IPS-NIHi7 (cell line): ENCODE results near the gene CCDC138.
"Not testable (repeated sequence)": the region's sequence is repeated elsewhere in the genome, so short reads cannot be mapped to it uniquely, and the experiment has no call there.

Source experiments
- DNase-seq: peaks from one replicate; pipeline ENCODE4 v3.0.0; 2012; ENCODE audit warnings: mixed read lengths; ENCODE audit errors: extremely low spot score

The CCDC138 gene, protein sequence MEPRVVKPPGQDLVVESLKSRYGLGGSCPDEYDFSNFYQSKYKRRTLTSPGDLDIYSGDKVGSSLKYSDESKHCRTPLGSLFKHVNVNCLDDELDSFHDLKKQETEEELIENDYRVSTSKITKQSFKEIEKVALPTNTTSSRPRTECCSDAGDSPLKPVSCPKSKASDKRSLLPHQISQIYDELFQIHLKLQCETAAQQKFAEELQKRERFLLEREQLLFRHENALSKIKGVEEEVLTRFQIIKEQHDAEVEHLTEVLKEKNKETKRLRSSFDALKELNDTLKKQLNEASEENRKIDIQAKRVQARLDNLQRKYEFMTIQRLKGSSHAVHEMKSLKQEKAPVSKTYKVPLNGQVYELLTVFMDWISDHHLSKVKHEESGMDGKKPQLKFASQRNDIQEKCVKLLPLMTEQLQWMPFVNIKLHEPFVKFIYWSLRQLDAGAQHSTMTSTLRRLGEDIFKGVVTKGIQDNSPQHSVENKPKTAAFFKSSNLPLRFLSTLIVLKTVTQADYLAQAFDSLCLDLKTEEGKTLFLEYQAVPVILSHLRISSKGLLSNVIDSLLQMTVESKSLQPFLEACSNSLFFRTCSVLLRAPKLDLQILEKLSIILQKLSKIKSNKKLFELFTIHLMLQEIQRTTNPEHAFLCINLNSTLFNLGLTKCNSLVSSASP

DNA sequence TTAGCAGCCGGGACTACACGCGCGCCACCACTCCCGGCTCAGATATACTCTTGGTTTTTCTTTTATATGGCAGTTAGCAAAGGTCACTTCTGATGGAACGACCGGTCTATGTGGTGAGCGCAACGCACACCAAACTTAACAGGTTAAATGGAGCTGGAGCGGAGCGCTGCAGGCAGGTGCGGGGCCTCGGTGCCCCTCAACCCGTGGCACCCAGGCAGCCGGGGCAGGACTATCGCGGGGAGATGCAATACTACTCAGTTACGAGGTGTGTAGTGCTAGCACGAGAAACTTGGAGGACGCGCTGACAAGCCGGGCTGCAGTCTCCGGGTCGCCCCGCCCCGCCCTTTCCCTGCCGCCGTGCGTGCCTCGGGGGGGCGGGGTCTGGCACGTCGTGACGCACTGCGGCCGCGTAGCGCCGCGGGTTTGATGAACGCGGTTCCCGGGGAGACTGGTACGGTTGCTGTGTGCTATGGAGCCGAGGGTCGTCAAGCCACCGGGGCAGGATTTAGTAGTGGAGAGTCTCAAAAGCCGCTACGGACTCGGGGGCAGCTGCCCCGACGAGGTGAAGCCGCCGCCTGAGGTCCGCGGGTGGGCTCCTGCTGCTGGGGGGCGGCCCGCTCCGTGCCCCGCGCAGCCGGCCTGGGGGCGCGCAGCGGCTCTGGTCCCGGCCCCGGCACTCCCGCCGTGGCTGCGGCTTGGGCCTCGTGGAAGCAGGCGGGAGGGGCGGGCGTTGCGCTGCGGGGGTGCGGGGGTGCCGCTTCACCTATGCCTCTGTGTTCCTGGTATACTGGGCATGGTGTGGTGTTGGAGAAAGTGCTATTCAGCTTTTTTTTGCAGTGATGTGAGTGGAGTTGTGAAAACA is at the start of gene CCDC138:
CCDC138 (plus strand) TSS at position 418 of the 862 bp plus-strand sequence; CDS start at position 470, 52 bp downstream.
- peak; percentile 97 for DNase-seq

DNA sequence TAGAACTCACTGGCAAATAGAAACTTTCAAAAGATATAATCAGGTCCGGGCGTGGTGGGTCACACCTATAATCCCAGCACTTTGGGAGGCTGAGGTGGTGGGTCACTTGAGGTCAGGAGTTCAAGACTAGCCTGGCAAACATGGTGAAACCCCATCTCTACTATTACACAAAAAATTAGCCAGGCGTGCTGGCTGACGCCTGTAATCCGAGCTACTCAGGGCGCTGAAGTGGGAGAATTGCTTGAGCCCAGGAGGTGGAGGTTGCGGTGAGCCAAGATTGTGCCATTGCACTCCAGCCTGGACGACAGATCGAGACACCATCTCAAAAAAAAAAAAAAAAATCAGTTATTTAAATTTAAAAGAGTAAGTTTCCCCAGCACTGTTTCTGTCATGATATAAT is 28.6 kb upstream of the CCDC138 start:
- DNase-seq: not testable (repeated sequence)

DNA sequence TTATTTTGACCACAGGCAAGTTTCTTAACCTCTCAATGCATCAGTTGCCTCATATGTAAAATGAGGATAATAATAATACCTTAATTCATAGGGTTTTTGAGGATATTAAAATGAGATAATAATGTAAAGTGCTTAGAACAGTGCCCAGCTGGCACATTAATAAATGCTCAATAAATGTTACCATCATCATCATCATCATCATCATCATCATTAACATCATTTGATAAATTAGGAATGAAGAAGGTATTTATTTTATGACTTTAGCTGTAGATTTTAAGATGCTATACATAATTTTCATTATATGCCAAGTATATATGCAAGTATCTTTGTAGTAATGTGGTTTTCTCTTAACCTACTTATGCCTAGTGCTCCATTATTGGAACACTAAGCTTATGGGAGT is 24.0 kb upstream of the CCDC138 start:
- not testable (repeated sequence) for DNase-seq

DNA sequence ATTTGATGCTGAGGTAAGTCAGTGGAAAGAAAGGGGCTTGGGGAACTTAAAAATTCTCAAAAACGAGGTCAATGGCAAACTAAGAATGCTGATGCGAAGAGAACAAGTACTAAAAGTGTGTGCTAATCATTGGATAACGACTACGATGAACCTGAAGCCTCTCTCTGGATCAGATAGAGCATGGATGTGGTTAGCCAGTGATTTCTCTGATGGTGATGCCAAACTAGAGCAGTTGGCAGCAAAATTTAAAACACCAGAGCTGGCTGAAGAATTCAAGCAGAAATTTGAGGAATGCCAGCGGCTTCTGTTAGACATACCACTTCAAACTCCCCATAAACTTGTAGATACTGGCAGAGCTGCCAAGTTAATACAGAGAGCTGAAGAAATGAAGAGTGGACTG is 19.9 kb upstream of the CCDC138 start:
- DNase-seq: not testable (repeated sequence)

DNA sequence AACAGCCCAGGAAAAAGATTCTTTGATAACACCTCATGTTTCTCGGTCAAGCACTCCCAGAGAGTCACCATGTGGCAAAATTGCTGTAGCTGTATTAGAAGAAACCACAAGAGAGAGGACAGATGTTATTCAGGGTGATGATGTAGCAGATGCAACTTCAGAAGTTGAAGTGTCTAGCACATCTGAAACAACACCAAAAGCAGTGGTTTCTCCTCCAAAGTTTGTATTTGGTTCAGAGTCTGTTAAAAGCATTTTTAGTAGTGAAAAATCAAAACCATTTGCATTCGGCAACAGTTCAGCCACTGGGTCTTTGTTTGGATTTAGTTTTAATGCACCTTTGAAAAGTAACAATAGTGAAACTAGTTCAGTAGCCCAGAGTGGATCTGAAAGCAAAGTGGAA is 18.7 kb upstream of the CCDC138 start:
- not testable (repeated sequence) for DNase-seq

DNA sequence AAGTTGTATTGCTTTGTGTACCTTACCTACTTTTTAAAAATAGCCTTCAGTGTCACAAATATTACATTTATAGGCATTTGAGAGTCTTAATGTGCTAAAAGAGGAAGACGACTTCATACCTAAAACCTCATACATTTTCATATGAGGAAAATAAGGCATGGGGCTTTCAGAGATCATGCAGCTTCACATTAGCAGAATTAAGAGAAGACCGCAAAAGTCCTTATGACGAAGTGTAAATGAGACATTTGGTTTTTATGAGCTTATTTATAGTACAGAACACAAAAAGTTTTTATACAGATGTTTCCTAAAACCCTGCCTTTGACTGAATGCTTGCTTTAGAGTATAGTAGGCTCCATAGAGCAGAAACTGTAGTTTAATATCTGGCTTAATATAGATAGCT is 10.1 kb upstream of the CCDC138 start:
- DNase-seq: no peak

DNA sequence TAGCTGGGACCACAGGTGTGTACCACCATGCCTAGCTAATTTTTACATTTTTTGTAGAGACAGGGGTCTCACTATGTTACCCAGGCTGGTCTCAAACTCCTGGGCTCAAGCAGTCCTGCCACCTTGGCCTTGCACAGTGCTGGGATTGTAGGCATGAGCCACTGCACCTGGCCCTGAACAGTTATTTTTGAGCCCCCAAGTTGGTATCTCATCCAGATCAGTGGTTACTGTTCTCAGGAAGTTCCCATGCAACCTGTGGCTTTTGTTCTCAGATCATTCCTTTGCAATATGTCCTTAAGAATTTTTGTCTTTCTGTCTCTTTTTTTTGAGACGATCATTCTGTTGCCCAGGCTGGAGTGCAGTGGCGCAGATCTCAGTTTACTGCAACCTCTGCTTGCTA is 7.7 kb upstream of the CCDC138 start:
- DNase-seq: no peak

DNA sequence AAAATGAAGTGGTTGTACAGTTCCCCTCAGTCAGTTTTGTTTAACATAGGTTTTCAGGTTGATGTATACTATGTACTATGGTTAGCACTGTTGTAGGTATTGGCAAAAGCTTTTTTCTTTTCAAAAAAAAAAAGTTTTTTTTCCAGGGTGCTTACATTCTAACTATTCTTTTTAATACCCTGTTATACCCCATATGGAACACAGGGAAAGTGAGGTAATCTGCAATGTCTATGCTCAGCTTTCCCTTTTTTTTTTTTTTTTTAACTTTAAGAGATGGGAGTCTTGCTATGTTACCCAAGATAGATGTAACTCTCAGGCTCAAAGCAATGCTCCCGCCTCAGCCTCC is 590 bp upstream of the CCDC138 start:
- DNase-seq: no peak

DNA sequence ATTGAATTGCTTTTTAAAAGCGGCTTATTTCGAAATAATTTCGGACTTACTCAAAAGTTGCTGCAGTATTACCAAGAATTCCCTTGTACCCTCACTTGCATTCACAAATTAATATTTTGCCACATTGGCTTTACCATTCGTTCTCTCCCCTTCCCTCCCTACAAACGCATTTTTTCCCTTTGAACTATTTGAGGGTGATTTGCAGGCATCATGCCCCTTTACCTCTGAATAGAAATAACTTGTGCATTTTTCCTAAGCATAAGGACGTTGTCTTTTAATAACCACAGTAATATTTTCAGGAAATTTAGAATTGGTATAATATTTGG is 608 bp downstream of the CCDC138 start:
- DNase-seq: no peak

DNA sequence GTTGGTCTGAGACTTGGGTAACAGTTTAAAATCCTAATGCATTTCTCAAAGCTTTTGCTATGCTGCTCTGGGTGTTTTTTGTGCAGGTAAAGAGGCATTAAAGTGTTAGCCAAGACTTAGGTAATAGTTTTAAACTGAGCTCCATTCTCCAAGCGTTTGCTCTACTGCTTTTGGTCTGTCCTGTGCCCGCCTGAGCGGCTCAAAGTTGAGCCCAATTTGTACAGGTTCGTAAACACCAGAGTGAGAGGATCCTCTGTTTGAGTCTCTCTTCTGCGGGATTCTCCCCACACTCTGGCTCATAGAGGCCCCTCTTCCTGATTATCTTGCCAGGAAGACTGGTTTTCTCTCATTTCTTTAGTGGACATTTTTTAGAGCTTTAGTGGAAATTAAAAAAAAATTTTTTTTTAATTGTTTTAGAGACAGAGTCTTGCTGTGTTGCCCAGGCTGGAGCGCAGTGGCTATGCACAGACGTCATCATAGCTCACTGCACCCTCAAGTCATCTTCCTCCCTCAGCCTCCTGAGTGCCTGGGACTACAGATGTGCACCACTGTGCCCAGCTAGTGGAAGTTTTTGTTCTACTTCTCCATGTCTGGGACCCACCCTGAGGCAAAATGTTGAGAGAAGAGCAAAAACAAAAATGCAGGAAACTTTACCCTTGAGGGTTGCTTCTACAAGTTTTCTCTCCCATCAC is 16.6 kb downstream of the CCDC138 start:
- DNase-seq: no peak

DNA sequence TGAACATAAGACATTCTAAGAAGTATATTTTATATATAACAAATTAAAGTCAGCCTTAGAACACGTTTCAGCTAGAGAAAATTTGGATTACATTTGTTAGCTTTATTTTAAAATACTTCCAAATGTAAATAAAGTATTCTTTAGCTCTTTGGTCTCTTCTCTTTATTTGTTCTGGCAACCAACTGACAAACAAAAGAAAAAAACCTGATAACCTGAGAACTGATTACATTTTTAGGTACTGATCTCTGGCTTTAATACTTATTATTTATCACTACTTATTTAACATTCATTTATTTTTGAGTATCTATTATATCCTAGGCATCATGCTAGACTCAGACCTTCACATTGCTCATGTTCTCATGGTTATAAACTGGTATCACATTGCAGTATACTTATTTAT is 18.5 kb downstream of the CCDC138 start:
- DNase-seq: no peak

DNA sequence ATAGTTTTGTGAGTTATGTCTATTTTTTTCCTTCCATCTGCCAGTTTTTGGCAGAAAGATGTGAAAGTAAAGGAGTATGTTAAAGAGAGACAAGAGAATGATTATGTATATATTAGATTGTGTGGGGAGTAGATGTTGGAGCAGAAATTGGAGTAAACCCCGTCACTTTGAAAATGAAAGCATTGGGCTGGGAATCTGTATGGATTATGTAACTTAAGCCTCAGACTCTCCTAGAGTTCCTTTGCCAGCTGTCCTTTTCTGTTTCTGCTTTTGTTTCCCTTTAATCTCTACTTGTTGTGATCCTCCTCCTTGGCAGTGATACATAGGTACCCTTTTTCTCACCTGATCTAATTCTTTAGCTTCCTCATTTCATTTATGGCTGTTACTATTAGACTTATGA is 19.2 kb downstream of the CCDC138 start:
- no peak for DNase-seq

DNA sequence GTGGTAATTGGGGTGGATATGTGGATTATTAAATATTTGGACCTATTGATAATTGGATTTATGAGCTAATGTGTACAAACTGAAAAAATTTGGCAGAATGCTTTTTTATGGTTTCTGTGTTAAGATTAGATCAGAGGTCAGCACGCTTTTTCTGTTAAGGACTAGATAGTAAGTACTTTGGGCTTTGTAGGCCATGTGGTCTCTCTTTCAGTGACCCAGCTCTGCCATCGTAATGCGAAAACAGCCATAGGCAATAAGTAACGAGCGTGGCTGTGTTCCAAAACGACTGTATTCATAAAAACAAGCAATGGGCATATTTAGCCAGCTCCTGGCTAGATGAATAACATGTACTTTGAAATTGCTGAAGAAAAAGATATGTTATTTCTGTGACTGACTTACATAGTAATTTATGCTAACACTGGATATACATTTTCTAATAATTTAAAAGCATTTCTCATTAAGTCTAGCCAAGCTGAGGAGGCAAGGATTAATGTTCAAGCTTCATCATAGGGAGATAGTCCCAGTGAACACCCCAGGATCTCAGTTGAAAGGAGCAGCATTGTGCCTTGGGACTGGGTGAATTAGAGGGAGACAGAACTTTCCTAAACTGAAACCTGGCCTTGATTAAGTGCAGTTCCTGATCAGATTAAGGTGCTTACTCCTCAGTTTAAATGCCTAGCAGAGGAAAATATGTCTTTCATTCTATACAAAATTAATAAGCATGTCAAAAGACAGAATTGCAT is 20.0 kb downstream of the CCDC138 start:
- no peak for DNase-seq

DNA sequence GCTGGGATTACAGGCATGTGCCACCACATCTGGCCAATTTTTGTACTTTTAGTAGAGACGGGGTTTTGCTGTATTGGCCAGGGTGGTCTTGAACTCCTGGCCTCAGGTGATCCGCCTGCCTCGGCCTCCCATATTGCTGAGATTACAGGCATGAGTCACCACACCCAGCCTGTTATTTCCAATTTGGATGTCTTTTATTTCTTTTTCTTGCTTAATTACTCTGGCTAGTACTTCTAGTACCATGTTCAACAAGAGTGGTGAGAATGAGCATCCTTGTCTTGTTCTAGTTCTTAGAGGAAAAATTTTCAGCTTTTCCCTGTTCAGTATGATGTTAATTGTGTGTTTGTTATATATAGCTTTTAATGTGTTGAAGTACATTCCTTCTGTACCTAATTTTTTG is 23.4 kb downstream of the CCDC138 start:
- no peak for DNase-seq

DNA sequence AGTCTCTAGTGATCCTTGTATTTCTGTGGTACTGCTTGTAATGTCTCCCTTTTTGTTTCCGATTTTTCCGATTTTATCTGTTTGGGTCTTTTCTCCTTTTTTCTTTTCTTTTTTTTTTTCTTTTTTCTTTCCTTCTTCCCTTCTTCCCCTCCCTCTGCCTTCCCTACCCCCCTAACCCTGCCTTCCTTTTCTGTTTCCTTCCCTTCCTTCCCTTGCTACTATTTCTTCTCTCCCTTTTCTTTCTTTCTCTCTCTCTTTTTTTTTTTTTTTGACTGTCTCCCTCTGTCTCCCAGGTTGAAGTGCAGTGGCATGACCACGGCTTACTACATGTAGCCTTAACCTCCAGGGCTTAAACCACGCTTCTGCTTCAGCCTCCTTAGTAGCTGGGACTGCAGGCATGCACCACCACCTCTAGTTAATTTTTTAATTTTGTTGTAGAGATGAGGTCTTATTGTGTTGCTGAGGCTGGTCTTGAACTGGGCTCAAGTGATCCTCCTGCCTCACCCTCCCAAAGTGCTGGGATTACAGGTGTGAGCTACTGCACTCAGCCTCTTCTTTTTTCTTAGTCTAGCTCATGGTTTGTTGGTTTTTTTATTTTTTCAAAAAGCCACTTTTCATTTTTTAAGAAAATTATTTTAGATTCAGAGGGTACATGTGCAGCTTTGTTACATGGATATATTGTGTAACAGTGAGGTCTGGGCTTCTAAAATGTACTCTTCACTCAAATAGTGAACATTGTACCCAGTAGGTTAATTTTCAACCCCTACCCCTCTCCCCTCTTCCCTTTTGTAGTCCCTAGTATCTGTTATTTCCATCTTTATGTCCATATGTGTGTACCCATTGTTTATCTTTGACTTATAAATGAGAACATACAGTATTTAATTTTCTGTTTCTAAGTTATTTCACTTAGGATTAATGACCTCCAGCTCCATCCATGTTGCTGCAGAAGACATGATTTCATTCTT is 24.7 kb downstream of the CCDC138 start:
- no peak for DNase-seq

DNA sequence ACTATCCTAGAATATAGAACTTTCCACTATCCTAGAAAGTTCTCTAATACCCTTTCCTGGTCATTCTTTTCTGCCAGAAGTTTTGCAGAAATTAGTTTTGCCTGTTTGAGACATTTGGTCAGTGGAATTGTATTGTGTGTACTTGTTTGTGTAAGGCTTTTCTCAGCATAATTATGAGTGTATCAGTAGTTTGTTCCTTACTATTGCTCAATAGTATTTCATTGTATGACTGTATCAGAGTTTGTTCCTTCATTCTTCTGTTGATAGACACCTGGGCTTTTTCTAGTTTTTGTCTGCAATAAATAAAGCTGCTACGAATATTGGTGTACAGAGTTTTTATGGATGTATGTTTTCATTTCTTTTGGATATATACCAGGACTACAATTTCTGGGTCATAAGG is 27.2 kb downstream of the CCDC138 start:
- DNase-seq: no peak

DNA sequence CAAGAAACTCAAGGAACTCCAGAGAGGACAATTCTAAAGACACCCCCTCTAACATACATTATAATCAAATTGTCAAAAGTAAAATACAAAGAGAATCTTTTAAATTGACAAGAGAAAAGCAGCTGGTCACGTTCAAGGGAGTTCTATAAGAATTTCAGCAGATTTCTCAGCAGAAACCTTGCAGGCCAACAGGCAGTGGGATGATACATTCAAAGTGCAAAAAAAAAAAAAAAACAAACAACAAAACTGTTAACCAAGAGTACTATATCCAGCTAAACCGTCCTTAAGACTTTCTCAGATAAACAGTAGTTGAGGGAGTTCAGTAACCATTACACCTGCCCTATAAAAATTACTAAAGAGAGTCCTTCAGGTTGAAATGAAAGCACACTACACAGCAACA is 33.9 kb downstream of the CCDC138 start:
- no peak for DNase-seq

DNA sequence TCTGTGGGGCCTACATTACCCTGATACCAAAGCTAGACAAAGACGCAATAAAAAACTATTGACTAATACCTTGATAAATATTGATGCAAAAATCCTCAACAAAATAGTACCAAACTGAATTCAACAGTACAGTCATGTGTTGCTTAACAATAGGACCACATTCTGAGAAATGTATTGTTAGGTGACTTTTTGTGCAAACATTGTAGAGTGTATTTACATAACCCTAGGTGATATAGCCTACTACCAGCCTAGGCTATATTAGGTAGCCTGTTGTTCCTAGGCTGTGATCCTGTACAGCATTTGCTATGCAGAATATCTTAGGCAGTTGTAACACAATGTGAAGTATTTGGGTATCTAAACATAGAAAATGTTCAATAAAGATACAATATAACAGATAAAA is 36.7 kb downstream of the CCDC138 start:
- no peak for DNase-seq

DNA sequence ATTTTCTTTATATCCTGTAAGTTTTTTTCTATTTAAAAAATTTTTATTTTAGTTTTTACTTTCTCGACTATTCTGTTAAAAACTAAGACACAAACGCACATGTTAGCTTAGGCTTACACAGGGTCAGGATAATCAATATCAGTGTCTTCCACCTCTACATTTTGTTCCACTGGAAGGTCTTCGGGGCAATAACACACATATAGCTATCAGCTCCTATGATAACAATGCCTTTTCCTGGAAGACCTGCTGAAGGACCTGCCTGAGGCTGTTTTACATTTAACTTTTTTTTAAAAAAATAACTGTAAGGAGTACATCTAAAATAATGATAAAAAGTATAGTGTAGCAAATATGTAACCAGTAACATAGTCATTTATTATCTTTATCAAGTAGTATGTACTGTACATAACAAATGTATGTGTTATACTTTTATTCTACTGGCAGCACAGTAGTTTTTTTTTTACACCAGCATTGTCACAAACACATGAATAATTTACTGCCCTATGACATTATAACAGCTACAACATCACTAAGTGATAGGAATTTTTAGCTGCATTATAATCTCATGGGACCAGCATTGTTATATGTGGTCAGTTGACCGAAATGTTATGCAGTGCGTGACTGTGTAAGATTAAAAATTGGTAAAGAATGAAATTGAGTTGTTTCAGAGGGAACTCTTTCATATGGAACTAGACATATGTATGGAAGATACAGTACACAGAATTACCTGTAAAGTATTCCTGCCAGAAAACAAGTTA is 37.9 kb downstream of the CCDC138 start:
- no peak for DNase-seq
